Glutamatergic neuron (in vitro differentiated cells): Measurements from ENCODE around the gene MLYCD. TPM values are rescaled to one million over a fixed set of nuclear protein-coding genes. Genes with fewer than 3 reads are reported as not detected.

Experiments
- DNase-seq: peaks from one replicate; pipeline ENCODE4 v3.0.0; 2022
- H3K27ac Mint-ChIP-seq: one replicate; pipeline ENCODE4 v1.8.0; 2020; ENCODE audit warnings: mild to moderate bottlenecking, mixed read lengths, inconsistent platforms; ENCODE audit not compliant: unreplicated experiment
- H3K27me3 Mint-ChIP-seq: one replicate; pipeline ENCODE4 v1.8.0; 2020; ENCODE audit warnings: mild to moderate bottlenecking, moderate library complexity, mixed read lengths, inconsistent platforms; ENCODE audit not compliant: unreplicated experiment
- H3K36me3 Mint-ChIP-seq: one replicate; pipeline ENCODE4 v1.8.0; 2020; ENCODE audit warnings: mild to moderate bottlenecking, mixed read lengths, inconsistent platforms; ENCODE audit not compliant: unreplicated experiment
- H3K4me1 Mint-ChIP-seq: one replicate; pipeline ENCODE4 v1.8.0; 2020; ENCODE audit warnings: mild to moderate bottlenecking, low read depth, mixed read lengths, inconsistent platforms; ENCODE audit not compliant: unreplicated experiment
- H3K4me3 Mint-ChIP-seq: one replicate; pipeline ENCODE4 v1.8.0; 2020; ENCODE audit warnings: mild to moderate bottlenecking, mixed read lengths, inconsistent platforms; ENCODE audit not compliant: unreplicated experiment
- H3K9me3 Mint-ChIP-seq: one replicate; pipeline ENCODE4 v1.8.0; 2020; ENCODE audit warnings: mild to moderate bottlenecking, moderate library complexity, mixed read lengths, inconsistent platforms; ENCODE audit not compliant: unreplicated experiment
- total RNA-seq: library from RNA; stranded (reverse); fragmentation: NEBNext Ultra II Directional; extraction: Animal tissue kit (Norgen Biotek cat#: 25700); gene quantifications from one replicate; pipeline ENCODE4 v1.2.1, GENCODE V29; 2021; ENCODE audit not compliant: unreplicated experiment
- TF ChIP-seq, protein P1 (sequence below): fragments of 200-600 bp; sonication (generic); IDR thresholded peaks from one replicate; pipeline ENCODE4 v1.5.0; 2021; ENCODE audit not compliant: partially characterized antibody, unreplicated experiment

Gene MLYCD
- total RNA-seq, 1 donor from 2014 or later, result 9.5 TPM

DNA sequence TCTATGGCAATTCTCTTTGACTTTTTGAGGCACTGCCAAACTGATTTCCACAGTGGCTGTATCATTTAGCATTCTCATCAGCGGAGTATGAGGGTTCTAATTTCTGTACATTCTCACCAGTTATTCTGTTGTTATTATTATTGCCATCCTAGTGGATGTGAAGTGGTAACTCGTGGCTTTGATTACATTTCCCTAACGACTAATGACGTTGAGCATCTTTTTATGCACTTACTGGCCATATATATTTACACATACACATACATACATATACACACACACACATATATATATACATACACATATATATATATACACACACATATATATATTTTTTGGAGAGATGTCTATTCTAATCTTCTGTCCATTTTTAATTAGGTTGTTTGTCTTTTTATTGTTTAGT, 3.7 kb upstream of the MLYCD start:
- Mint-ChIP-seq H3K4me1 (peaks cover 10% of the 10 kb centered on the region), H3K27ac (no peak overlapping the region), H3K9me3 (peaks cover 6% of the 10 kb centered on the region), H3K36me3 (peaks cover 11% of the 10 kb centered on the region), H3K27me3 (peaks cover 8% of the 10 kb centered on the region), H3K4me3 (no peak overlapping the region)
- DNase-seq, result no peak
- TF ChIP-seq, protein P1, sequence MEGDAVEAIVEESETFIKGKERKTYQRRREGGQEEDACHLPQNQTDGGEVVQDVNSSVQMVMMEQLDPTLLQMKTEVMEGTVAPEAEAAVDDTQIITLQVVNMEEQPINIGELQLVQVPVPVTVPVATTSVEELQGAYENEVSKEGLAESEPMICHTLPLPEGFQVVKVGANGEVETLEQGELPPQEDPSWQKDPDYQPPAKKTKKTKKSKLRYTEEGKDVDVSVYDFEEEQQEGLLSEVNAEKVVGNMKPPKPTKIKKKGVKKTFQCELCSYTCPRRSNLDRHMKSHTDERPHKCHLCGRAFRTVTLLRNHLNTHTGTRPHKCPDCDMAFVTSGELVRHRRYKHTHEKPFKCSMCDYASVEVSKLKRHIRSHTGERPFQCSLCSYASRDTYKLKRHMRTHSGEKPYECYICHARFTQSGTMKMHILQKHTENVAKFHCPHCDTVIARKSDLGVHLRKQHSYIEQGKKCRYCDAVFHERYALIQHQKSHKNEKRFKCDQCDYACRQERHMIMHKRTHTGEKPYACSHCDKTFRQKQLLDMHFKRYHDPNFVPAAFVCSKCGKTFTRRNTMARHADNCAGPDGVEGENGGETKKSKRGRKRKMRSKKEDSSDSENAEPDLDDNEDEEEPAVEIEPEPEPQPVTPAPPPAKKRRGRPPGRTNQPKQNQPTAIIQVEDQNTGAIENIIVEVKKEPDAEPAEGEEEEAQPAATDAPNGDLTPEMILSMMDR, result no peak

- Mint-ChIP-seq H3K36me3 (peaks cover 11% of the 10 kb centered on the region), H3K4me1 (peaks cover 10% of the 10 kb centered on the region), H3K27me3 (peaks cover 8% of the 10 kb centered on the region), H3K27ac (no peak overlapping the region), H3K9me3 (peaks cover 6% of the 10 kb centered on the region), H3K4me3 (no peak overlapping the region)
- TF ChIP-seq, protein P1, result no peak
- no peak for DNase-seq
These were observed 3.0 kb upstream of the MLYCD start for GRCh38 chr16:83895942-83896341.

DNA sequence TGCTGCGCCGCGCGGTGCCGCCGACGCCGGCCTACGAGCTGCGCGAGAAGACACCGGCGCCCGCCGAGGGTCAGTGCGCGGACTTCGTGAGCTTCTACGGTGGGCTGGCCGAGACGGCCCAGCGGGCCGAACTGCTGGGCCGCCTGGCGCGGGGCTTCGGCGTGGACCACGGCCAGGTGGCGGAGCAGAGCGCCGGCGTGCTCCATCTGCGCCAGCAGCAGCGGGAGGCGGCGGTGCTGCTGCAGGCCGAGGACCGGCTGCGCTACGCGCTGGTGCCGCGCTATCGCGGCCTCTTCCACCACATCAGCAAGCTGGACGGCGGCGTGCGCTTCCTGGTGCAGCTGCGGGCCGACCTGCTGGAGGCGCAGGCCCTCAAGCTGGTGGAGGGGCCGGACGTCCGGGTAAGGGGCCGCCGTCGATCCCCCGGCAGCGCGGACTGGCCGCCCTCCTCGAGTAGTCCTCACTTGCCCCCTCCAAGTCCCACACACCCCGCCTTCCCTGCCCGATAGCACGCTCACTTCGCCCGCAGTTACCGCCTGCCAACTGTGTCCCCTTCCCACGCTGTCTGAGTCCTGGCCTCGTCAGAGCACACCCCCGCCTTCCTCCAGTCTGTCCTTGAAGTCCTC, 470 bp downstream of the MLYCD start:
- Mint-ChIP-seq H3K4me3 (peak overlapping the region; percentile 97), H3K4me1 (peaks cover 24% of the 10 kb centered on the region), H3K36me3 (no peaks in the 10 kb centered on the region), H3K9me3 (peaks cover 6% of the 10 kb centered on the region), H3K27ac (peak overlapping the region; percentile 95), H3K27me3 (peaks cover 9% of the 10 kb centered on the region)
- TF ChIP-seq, protein P1, result no peak
- peak; percentile 60 for DNase-seq

DNA sequence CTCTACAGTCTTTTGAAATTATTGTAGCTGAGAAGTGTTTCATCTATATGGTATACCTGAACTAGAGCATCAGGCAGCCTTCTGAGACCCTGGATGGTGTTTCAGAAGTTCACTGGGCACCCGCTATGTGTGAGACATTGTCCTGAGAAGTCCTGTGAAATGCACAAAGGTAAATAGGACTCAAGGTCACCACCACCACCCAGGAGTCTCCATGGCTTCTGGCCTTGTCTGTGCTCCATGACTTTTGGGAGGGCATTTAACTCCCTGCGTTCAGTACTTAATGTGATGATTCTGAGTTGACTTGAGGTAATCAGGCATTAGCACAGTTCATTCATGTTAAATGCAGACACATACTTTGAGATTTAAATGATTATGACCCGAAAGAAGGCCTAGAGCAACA, 1.1 kb downstream of the MLYCD start:
- Mint-ChIP-seq H3K36me3 (no peaks in the 10 kb centered on the region), H3K27ac (peak overlapping the region; percentile 95), H3K27me3 (peaks cover 9% of the 10 kb centered on the region), H3K9me3 (peaks cover 6% of the 10 kb centered on the region), H3K4me1 (peaks cover 28% of the 10 kb centered on the region), H3K4me3 (peak overlapping the region; percentile 97)
- no peak for DNase-seq
- TF ChIP-seq, protein P1, result no peak

GRCh38 chr16:83900571-83900970, 1.7 kb downstream of the MLYCD start:
- DNase-seq, result no peak
- Mint-ChIP-seq H3K4me1 (peaks cover 28% of the 10 kb centered on the region), H3K4me3 (peak overlapping the region; percentile 97), H3K9me3 (peaks cover 6% of the 10 kb centered on the region), H3K27me3 (peaks cover 9% of the 10 kb centered on the region), H3K36me3 (no peaks in the 10 kb centered on the region), H3K27ac (no peak overlapping the region)
- TF ChIP-seq, protein P1, result no peak
